ENCODE data around the gene PC.
"Not testable (repeated sequence)": the region's sequence is repeated elsewhere in the genome, so short reads cannot be mapped to it uniquely, and the experiment has no call there.

The PC gene

DNA sequence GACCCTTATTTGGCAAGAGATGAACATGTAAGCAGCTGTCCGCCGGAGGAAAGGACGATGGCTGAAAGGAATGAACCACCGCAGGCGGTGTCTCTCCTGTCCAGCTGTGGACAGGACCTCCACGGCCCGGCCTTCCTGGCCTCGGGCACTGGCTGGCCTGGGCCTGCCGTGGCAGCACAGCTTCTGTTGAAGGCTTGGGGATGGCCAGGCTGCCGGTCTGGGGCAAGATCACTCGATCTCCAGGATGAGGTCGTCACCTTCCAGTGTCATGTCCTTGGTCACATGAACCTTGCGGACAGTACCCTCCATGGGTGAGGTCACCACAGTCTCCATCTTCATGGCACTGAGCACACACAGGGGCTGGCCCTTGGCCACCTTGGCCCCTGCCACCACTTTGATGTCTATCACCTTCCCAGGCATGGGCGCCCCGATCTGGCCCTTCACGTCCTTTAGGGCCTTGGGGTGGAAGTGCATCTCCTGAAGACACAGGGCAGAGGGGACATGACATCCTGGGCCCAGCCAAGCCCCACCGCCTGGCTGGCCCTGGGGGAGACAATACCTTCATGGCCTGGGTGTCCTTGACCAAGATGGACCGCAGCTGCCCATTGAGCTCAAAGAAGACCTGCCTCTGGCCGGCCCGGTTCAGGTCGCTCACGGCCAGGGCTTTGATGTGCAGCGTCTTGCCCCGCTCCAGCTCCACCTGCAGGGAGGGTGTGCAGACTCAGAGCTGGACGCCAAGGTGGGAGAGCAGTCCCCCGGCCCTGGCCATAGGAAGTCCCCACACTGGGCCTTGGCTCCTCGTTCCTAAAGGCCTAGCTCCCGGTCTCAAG lies 109.3 kb downstream of the PC start:
- H3K27ac ChIP-seq: no peak overlapping the region
- no peak for DNase-seq (ENCODE audit: low read depth, low spot score)

GRCh38 chr11:66847461-66848232 lies 110.5 kb downstream of the PC start:
- DNase-seq (ENCODE audit: low read depth, low spot score): no peak
- H3K27ac ChIP-seq: no peak overlapping the region

GRCh38 chr11:66846671-66847091 lies 111.5 kb downstream of the PC start:
- H3K27ac ChIP-seq: peak overlapping the region; percentile 13
- no peak for DNase-seq (ENCODE audit: low read depth, low spot score)

DNA sequence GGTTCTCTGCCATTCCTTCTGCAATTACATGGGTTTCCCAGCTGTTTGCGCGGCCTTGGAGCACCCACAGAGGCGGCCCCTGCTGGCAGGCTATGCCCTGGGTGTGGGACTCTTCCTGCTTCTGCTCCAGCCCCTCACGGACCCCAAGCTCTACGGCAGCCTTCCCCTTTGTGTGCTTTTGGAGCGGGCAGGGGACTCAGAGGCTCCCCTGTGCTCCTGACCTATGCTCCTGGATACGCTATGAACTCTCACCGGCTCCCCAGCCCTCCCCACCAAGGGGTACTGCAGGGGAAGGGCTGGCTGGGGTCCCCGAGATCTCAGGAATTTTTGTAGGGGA lies 112.3 kb downstream of the PC start:
- H3K27ac ChIP-seq: no peak overlapping the region
- DNase-seq (ENCODE audit: low read depth, low spot score): no peak

DNA sequence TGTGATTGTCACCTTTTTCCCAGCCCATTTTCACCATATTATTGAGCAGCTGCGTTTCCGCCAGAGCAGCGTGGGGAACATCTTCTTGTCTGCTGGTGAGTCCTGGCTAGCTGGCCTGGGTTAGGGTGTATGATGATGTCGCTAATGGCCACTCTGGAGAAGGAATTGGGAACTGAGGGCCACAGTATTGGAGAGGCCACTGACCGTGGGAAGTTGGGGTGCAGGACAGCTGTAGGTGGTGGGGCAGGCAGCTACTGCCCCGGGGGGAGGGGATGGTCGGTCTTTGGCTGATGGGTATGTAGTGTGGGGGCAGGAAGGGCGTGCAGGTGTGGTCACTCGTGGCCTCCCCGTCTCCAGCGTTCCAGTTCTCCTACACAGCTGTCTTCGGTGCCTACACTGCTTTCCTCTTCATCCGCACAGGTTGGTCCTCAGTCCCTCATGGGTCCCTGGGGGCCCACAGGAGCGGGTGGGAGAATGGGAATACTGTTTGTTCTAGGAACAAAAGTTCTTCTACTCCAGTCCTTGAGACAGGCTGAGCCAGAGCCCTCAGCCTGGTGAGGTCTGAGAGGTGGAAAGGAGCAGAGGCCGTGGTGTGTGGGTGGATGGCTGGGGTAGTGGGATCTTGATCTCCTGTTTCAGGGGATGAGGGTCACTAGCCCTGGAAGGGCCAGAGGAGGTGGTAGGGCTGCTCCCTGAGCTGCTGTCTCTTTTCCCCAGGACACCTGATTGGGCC lies 112.9 kb downstream of the PC start:
- no peak for DNase-seq (ENCODE audit: low read depth, low spot score)
- no peak overlapping the region for H3K27ac ChIP-seq

GRCh38 chr11:66844496-66845142 lies 113.6 kb downstream of the PC start:
- no peak overlapping the region for H3K27ac ChIP-seq
- no peak for DNase-seq (ENCODE audit: low read depth, low spot score)

DNA sequence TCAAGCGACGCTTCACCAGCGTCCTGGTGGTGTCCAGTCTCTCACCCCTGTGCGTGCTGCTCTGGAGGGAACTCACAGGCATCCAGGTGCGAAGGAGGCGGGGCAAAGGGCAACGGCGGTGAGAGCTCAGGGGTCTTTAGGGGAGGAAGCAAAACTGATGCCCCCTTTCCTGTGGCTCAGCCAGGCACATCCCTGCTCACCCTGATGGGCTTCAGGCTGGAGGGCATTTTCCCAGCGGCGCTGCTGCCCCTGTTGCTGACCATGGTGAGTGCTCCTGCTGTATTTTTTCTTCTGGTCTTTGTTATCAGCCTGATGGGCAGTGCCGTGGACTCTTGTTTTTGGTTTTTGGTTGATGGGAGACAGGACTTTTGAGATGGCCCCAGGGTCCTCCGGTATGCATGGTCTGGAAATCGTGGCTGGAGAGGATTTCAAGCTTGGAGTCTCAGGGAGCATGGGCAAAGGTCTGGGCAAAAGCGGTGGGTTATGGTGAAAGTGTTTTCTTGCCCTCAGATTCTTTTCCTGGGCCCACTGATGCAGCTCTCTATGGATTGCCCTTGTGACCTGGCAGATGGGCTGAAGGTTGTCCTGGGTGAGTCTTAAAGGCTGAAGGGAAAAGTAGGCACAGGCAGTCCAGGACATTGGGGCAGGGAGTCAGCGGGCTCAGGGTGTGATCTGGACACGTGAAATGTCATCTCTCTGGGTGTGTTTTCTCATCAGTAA lies 114.2 kb downstream of the PC start:
- no peak for DNase-seq (ENCODE audit: low read depth, low spot score)
- H3K27ac ChIP-seq: peak overlapping the region; percentile 81

DNA sequence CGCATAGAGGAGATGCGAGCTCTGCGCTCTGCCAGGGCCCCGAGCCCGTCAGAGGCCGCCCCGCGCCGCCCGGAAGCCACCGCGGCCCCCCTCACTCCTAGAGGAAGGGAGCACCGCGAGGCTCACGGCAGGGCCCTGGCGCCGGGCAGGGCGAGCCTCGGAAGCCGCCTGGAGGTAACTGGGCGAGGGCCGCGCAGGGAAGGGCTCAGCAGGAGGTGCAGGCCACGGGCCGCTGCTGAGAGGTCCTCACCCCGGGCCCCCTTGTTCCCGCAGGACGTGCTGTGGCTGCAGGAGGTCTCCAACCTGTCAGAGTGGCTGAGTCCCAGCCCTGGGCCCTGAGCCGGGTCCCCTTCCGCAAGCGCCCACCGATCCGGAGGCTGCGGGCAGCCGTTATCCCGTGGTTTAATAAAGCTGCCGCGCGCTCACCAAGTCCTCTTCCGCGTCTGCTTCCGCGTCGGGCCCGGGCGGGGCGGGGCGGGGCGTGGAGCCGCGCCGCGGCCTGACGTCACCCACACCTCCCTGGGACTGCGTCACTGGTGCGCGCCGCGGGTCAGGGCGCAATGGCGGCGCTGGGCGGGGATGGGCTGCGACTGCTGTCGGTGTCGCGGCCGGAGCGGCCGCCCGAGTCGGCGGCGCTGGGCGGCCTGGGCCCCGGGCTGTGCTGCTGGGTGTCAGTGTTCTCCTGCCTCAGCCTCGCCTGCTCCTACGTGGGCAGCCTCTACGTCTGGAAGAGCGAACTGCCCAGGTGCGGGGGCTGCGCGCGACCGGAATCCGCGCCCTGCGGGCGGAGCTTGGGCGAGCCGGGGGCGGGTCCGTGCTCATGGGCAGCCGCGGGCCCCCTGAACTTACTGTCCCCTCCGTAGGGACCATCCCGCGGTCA lies 115.0 kb downstream of the PC start, which contains the start of gene RCE1:
Gene RCE1 (plus strand): TSS at position 546 of the 880 bp plus-strand sequence. CDS start 15 bp downstream, at position 561.
- H3K27ac ChIP-seq: peak within 1 kb of the TSS; percentile 81
- peak; percentile 46 for DNase-seq (ENCODE audit: low read depth, low spot score)

DNA sequence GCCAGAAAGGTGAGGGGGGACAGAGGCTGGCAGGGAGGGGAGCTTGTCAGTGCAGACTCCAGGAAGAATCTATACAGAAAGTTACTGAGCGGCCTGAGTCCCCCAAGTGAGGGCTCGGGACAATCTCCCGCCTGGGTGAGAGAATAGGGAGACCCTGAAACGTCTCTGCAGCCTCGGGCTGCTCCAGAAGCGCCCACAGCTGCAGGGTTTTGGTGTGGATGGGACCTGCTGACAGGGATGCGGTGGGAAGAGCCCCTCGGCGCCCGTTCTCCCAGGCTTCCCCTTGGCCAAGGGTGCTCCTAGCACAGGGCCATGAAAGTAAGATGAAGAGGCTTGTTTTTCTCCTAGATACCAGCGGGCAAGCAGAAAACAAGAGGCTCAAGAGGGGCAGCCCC lies 115.7 kb downstream of the PC start:
- peak overlapping the region; percentile 81 for H3K27ac ChIP-seq
- no peak for DNase-seq (ENCODE audit: low read depth, low spot score)

DNA sequence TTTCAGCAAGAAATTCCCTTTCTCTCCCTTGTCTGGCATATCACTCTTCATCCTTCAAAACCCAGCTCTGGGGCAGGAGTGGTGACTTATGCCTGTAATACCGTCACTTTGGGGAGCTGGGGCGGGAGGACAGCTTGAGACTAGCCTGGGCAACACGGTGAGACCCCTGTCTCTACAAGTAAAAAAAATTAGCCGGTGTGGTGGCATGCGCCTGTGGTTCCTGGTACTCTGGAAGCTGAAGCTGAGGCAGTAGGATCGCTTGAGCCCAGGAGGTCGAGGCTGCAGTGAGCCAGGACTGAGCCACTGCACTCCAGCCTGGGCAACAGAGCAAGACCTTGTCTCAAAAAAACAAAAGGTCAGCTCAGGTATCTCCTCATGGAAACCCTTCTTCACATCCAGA lies 116.3 kb downstream of the PC start:
- DNase-seq (ENCODE audit: low read depth, low spot score): no peak
- H3K27ac ChIP-seq: peak overlapping the region; percentile 81

DNA sequence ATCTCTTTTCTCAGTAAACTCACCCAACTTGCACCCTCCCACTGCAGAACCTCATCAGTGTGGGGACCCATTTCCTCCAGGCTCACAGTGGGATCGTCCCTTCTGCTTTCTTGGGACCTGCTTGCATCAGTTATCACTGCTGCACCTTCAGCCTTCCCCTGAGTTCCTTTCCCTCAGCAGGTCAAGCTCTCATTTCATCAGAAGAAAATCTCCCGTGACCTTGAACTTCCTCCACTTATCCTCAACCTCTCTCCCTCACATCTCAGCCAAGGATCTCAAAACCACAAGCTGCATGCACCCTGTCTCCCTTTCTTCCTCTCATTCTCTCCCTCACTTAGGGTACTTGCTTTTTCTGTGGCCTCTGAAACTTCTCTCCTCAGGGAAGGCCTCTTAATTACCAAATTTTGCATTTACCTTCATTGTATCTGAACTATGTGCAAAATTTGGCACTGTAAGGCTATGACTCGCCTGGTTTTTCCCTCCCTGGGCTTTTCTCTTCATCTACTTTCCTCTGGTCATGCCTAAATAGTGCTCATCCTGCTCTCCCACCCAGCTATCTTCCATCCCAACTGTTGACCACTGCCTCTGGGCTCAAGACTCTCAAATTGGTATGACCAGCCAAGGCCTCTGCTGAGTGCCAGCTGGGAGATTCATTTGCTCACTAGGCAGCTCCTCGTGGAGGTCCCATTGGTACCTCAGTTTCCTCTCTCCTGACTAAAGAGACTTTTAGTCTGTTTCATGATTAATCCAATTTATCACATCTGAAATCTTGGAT lies 117.7 kb downstream of the PC start:
- no peak overlapping the region for H3K27ac ChIP-seq
- no peak for DNase-seq (ENCODE audit: low read depth, low spot score)

GRCh38 chr11:66835768-66836405 lies 122.3 kb downstream of the PC start:
- DNase-seq (ENCODE audit: low read depth, low spot score): no peak

DNA sequence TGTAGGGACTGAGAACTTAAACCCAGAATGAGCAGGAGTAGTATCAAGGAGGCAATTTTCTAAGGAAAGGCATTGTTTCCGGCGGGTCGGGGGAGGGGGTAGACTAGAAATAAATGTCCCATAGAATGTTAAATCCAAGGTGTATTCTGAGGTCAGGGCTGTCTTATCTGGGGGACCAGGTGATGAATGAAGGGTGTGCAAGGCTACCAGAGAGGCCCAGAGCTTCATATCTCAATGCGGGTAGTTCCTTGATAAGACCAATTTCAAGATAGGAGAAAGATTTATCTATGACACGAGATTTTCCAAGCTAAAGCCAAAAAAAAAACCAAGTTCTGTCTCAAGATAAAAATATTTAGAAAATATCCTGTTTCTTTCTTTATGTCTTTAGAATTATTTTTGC lies 123.2 kb downstream of the PC start:
- DNase-seq (ENCODE audit: low read depth, low spot score): no peak
- no peak overlapping the region for H3K27ac ChIP-seq

More at GRCh38 chr11:66835768-66836405, 122.3 kb downstream of the PC start:
- H3K27ac ChIP-seq: no peak overlapping the region

- no peak overlapping the region for H3K27ac ChIP-seq
- no peak for DNase-seq (ENCODE audit: low read depth, low spot score)
Observed at GRCh38 chr11:66834539-66834845, 123.7 kb downstream of the PC start.

DNA sequence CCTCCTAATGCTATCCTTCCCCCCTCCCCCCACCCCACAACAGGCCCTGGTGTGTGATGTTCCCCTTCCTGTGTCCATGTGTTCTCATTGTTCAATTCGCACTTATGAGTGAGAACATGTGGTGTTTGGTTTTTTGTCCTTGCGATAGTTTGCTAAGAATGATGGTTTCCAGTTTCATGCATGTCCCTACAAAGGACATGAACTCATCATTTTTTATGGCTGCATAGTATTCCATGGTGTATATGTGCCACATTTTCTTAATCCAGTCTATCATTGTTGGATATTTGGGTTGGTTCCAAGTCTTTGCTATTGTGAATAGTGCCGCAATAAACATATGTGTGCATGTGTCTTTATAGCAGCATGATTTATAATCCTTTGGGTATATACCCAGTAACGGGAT lies 133.6 kb downstream of the PC start:
- not testable (repeated sequence) for DNase-seq (ENCODE audit: low read depth, low spot score); H3K27ac ChIP-seq

DNA sequence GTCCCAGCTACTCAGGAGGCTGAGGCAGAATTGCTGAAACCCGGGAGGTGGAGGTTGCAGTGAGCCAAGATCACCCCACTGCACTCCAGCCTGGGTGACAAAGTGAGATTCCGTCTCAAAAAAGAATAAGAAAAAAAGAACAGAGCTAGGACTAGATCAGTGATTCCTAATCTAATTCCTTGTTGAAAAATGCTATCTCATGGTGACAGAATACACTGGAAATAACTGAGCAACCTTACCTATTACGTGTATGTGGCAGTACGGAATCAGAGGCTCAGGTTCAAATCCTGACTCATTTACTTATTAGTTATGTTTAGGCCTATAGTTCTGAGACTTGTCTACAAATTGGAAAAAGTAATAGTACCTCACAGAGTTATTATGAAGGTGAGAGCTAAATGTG lies 134.5 kb downstream of the PC start:
- DNase-seq (ENCODE audit: low read depth, low spot score): no peak
- no peak overlapping the region for H3K27ac ChIP-seq

GRCh38 chr11:66820901-66821300 lies 137.3 kb downstream of the PC start:
- no peak for DNase-seq (ENCODE audit: low read depth, low spot score)
- no peak overlapping the region for H3K27ac ChIP-seq

- no peak overlapping the region for H3K27ac ChIP-seq
- DNase-seq (ENCODE audit: low read depth, low spot score): no peak
Observed at GRCh38 chr11:66820381-66820780, 137.8 kb downstream of the PC start.
